Activated naive CD4-positive, alpha-beta T cell treated with anti-CD3 and anti-CD28 coated beads, Interleukin-2, amount 50 U/mL, for 16 hours (primary cell): Measurements from ENCODE around the gene DCXR.

Experiments used
- DNase-seq: peaks from one replicate; pipeline ENCODE4 v3.0.0-alpha.2; 2020

Gene DCXR

GRCh38 chr17:82037092-82037888 lies at the start of gene DCXR:
Gene DCXR, minus strand, starts transcription at chr17:82037697. Its CDS starts 15 bp downstream, at chr17:82037682.
- peak; percentile 93 for DNase-seq

DNA sequence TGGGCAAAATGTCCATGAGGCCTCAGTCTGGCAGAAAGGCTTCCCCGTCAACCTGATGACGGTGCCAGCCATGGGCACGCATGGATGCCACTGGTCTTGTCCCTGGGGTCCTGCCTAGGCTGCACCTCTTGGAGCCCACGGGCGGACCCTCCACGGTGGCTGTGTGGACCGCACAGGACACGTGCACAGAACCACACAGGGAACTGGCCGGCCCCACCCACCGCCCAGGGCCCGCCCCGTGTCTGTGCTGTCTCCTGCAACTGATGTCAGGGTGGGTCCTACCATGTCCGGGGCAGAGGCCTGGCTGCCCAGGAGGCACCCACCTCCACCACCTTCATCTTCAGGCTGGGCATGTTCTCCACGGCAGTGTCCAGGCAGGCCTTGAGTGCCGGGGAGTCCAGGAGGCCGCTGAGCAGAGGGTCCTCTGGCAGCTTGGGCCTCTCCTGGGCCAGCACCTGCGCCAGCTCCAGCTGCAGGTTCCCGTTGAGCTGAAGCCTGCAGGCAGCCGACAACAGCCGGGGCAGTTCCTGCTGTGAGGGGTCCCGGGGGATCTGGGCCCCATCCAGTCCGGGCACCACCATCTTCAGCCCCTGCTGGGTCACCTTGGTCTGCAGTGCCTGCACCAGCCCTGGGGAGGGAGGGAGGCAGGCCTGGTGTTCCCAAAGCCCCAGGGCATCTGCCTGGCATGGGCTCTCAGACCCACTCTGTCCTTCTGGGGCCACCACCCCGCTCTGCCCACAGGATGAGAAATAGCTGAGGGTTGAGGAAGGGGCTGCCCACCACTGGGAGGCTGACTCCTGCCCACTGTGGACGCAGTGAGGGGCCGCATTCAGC lies 48.7 kb upstream of the DCXR start:
- no peak for DNase-seq

DNA sequence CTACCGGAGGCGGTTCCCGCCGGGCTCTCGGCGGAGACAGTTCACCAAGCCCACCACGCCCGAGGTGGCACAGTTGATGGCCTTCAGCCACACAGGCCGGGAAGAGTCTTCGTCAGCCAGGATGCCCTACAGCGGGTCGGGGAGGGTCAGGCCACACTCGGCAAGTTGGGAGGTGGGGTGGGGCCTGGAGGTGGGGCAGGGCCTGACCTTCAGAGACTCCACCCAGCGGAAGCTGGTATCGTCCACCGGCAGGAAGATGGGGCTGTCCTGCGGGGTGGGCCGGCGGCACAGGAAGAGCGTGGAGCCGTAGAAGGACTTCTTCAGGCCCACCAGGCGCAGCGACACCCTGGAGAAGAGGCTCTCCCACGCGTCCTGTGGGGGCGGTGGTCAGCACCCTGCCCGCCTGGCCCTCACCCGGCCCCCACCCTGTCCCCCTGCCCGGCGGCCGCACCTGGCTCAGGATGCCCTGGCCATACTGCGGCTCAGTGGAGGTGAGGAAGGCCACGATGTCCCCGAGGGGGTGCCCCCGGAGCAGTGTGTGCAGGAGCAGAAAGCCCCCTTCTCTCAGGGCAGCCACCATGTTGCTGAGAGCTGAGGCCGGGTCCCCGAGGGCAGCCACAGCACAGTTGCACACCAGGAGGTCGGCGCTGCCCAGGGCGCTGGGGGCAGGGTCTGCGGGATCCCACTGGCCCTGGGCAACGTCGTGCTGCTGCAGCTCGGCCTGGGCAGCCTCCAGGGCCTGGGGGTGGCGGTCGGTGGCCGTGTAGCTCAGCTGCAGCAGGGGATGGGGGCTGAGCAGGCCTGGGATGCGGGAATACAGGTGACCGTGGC lies 47.7 kb upstream of the DCXR start:
- DNase-seq: no peak

DNA sequence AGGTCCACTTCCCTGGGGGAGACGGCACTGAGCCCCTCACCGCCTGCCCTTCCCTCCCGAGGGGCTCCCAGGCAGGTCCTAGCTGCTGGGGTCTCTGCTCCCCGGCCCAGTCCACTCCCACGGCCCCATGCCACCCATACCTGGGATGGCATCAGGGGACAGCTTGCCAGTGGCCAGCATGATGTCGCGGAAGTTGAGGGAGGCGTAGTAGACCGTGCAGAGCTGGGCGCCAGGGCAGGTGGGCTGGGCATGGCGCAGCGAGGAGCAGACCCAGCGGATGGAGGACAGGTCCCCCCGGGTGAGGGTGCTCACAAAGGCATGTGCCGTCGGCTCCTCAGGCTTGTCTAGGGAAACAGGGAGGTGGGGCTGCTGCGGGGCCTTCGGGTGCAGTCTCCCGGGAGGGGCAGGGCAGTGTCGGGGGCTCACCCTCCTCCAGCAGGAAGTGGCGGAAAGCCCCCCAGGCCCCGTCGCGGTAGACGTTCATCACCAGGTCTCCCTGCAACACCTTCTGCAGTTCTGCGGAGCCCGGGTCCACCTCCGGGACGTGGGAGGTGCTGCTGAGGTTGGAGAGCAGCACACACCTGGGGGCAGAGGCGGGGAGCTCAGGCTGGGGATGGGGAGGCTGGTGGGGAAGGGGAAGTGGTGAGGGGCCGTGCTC lies 47.0 kb upstream of the DCXR start:
- DNase-seq: no peak

DNA sequence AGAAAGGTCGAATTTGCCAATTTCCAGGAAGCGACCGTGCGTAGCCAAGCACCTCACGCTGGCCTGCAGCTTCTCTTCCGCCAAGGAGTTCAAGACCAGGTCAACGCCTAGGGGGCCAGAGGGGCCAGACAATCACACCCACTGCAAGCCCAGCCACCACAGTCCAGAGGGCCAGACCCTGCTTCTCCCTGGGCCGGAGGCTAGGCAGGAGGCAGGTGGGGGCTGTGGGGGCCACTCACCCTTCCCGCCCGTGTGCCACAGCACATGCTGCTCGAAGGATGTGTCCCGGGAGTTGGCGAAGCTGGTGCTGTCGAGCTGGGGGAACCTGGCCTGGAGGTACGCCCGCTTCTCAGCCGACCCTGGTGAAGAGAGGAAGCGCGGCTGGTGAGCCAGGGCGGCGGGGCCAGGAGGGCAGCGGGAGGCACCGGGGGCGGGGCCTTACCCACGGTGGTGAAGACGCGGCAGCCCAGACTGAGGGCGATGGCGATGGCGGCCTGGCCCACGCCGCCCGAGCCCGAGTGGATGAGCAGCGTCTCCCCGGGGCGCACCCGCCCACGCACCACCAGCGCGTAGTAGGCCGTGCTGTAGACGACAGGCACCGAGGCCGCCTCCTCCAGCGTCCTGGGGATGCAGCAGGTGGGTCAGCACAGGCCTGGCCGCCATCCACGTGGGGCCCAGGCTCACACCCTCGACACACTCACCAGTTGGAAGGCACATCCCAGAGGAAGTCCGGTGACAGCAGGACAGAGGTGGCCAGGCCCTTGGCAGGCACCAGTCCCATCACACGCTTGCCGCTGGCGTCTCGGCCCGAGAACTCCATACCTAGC lies 46.2 kb upstream of the DCXR start:
- no peak for DNase-seq

- no peak for DNase-seq
These were observed 45.5 kb upstream of the DCXR start for GRCh38 chr17:82083009-82083408.

DNA sequence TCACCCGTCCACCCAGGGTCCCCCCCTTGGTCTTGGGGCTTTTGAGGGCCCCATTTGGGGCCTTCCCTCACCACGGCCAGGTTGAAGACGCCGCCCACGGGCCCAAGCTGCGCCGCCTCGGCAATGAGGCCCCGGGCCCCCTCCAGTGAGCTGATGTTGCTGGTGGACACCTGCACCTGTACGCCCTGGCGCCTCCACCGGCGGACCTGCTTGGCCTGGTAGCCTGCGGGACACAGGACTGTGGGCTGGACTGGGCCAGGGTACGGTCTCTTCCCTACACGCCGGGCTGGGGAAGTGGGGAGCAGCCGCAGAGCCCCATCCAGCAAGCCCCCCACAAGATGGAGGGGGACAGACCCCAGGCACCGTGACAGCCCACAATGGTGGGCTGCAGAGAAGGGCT lies 45.0 kb upstream of the DCXR start:
- DNase-seq: no peak

GRCh38 chr17:82081966-82082365 lies 44.5 kb upstream of the DCXR start:
- no peak for DNase-seq

DNA sequence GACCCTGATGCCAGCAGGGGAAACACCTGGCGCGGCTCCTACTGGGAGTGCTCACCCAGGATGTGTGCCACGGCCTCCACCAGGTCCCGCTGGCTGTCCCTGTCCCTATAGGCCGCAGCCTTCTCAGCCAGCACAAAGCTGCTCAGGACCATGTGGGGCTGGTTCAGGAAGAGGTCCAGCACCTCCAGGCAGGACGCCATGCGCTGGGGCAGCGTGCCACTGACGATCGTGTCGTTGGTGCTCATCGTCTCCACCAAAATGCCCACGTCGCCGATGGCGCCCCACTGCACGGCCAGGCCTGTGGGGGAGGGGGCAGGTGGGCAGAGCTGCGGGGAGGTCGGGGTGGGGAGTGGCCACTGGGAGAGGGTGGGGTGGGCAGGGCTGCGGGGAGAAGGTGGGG lies 44.0 kb upstream of the DCXR start:
- DNase-seq: no peak

DNA sequence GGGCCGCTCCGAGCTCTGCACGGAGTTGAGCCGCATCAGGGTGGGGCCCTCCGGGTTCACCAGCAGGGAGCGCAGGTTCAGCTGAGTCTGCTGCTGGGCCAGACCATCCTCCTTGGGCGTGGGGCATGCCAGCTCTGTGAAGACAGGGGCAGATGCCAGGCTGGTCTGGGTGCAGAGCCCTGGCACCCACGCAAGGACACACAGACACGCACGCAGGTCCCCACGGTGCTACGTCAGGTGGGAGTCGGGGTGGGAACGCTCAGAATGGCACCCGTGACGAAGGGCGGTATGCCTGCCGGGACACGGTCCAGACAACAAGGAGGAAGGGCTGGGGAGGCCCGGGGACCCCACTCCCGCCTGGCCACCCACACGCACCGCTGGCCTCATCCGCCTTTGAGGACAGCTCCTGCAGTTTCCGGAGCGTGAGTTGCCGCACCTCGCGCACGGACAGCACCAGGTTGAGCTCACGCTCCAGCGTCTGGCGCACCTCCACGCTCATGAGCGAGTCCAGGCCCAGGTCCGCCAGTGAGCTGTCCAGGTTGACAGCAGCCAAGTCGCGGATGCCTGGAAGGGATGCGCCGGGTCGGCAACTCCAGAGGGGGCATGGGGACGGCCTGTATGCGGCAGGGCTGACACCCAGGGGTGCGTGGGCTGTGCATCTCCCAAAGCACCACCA lies 43.4 kb upstream of the DCXR start:
- DNase-seq: no peak

- DNase-seq: no peak
These were observed 42.7 kb upstream of the DCXR start for GRCh38 chr17:82080048-82080788.

DNA sequence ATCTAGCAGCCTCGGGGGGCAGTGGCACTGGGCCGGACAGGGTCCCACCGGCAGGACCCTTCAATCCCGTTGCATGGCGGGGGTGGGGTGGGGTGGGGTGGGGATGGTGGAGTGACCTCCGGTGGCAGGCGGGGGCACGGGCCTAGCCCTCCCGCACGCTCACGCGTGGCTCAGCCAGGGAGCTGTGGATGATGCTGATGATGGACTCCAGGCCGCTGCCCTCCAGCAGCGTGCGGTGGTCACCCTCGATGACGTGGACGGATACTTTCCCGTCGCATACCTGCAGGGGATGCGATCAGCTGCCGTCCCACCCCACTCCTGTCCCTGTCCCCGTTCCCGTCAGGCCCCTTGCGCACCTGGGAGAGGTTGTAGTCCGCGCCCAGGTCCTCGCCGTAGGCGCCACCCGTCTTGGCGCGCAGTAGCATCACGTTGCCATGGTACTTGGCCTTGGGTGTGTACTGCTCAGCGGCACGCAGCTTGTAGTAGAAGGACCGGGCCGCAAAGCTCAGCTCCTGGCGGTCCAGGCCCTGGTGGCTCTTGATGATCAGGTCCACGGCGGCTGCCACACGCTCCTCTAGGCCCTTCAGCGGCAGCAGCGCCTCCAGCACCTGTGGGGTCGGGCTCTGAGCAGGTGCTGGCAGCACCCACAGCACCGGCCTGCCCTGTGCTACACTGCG lies 41.6 kb upstream of the DCXR start:
- DNase-seq: no peak

DNA sequence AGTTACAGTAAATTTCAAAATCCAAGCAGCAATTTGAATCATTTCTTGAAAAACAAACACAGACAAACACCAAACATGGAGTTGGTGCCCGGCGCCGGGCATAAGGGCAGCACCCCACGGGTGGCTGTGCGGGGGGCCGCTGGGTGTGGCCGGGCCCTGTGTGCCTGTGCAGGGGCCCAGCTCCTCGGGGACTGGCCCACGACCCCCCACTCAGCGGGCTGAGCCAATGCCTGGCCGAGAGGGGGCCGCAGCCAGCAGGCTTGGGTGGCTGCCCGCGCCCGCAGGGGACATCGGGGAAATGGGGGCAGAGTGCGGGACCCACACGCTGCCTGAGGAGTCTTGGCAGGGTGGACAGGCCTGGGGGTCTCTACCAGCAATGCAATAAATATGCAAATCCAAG lies 40.9 kb upstream of the DCXR start:
- DNase-seq: no peak

DNA sequence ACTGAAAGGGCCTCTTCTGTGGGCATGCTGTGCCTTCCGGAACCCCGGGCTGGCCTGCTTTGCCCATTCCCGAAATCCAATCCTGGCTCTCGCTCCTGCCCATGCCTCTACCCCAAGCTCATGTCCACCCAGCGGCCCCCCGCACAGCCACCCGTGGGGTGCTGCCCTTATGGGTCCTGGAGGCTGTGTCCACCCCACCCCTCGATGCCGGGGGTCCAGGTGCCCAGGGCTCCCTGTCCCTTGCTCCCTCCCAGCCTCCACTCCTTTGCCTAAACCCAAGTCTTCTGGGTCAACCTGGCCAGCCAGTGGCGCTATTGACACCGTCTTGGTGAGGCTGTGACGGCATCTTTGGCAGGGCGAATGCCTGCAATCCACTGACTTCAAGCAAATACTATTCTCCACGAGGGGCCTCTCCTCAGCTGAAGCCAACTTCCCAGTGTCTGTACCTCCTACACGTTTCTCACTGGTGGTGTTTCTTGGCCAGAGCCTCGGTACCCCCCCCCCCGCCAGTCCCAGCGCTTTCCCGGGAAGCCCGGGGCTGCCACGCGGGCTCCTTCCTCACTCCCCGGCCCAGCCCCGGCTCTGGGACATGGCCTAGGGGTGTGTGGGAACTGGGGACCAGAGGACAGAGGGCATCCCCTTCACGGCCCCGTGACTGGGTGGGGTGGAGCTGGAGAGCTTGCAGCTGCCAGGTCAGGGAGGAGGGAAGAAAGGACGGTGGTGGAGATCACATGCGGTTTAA lies 40.3 kb upstream of the DCXR start:
- no peak for DNase-seq

DNA sequence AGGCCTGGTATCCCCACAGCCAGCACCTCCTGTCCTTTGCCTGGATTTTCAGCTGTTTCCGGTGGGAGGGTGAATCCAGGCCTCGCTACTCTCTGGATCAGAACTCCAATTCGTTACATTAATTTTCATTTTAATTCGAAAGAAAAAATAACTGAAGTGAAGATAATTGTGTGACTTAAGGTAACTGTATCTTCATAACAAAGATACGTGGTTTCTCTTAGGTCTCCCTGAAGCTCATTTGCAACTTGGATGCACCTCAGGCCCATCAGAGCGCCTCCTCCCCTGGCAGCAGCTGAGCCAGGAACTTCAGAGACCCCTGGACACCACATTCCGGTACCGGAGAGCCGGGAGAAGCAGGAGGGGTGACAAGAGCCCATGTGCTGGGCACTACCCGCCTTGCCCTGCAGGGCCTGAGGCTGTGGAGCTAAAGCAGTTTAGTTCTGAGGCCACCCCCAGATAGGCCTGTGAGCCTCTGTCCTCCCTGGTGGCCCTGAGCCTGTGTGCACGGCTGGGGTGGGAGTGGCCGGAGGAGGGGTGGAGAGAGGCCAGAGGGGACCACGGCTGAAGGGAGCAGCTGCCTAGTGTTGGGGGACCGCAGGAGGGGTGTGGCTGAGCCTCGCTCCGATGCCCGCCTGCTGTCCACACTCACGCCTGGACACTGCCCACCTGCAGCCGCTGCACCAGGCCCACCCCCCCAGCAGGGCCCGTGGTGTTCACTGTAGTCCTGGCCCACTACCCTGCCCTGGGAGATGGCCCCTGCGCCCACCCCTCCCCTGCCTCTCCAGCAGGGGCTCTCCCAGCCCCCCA lies 39.5 kb upstream of the DCXR start:
- DNase-seq: no peak

DNA sequence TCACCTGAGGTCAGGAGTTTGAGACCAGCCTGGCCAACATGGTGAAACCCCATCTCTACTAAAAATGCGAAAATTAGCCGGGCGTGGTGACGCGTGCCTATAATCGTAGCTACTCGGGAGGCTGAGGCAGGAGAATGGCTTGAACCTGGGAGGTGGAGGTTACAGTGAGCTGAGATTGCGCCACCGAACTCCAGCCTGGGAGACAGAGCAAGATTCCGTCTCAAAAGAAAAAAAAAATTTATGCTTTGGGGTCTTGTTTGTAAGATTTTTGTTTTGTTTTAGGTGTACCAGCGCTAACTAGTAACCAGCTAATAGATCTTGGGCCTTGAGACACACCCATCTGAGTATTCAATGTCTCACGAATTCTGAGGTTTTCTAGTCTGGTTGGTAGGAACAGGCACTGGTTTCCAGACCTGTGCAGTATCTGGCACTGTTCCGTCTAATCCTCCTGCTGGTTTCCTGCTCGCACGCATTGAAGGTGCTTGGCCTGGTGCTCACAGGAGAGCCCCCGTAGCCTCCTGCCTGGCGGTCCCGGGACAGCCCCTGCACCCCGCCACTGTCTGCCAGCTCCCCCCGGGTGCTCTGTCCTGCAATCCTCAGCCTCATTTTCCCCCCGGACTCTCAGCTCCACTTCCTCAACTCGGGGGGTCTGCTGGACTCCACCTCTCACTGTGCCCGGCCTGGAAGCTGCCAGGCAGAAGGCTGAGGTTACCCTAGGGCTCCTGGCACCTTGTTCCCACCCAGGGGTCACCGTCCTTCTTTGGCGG lies 38.7 kb upstream of the DCXR start:
- no peak for DNase-seq

GRCh38 chr17:82073446-82073845 lies 35.9 kb upstream of the DCXR start:
- no peak for DNase-seq
